Activated CD4-positive, alpha-beta T cell treated with anti-CD3 and anti-CD28 coated beads, Interleukin-2, Interleukin-4, amounts not matched to agents 100 ng/mL and 50 ng/mL, durations not matched to agents 16 hours and 8 hours (primary cell): Measurements from ENCODE around the gene ANKS1A.

Source experiments
- DNase-seq: peaks from one replicate; pipeline ENCODE4 v3.0.0-alpha.2; 2020; ENCODE audit warnings: low spot score

ANKS1A gene

GRCh38 chr6:35025232-35026188 lies 136.5 kb downstream of the ANKS1A start:
- DNase-seq: no peak

DNA sequence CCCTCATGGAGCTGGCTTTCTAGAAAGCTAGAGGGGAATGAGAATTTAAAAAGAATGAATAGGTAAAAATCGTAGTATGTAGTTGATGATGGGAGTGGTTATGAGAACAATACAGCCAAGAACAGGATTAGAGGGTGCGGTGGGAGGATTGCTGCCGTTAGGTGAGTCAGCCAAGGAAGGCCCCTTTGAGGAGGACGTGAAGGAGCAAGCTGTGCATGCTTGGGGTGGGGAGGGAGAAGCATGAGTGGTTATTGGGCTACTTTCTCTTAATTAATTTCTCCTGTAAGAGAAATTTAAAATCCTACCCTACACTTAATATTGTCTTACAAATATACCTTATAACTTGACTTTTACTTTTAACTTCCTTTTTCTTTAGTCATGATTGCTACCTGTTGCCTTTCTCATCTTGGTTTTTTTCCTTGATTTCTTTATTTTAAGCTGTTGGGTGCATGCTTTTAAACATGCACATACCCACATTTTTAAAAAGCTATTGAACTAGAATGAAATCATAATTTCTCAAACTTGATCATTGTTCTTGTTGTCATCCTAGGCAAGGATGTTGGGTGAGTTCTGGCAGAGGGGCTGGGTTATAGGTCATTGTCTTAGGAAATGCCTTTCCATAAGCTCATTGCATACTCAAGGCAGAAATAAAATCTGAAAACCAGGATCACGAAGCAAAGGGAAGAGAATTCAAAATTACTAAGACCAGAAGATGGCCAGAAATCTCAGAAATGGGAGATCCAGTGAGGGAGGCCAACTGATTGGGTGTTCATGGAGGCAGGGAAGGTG lies 137.6 kb downstream of the ANKS1A start:
- no peak for DNase-seq

GRCh38 chr6:35027807-35028206 lies 138.8 kb downstream of the ANKS1A start:
- DNase-seq: no peak

DNA sequence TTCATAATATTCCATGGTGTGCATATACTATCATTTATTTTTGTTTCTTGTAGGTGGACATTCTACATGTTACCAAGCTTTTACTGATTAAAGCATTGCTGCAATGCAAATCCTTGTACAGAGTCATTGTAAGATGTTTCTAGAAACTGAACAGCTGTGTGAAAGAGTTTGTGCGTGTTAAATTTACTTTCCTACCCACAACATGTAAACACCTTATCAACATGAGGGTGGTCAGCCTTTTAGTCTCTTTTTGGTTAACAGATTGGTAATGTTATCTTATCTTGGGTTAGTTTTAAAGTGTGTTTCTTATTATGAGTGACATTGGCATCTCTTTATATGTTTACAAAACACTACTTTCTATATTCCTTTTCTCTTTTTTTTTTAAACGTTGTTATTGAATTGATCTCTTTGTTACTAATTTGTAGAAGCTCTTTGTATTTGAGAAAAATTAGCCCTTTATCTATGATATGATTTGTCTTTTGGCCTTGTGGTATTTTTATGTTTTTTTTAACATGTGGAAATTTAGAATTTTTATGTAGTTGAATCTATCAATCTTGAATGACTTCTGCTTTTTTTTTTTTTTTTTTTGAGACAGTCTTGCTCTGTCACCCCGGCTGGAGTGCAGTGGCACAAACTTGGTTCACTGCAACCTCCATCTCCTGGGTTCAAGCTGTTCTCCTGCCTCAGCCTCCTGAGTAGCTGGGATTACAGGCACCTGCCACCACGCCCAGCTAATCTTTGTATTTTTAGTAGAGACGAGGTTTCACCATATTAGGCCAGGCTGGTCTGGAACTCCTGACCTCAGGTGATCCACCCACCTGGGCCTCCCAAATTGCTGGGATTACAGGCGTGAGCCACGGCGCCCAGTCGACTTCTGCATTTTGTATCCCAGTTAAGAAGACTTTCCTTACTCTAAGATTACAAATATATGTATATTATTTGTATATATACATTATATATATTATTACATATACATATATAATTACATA lies 140.0 kb downstream of the ANKS1A start:
- no peak for DNase-seq

DNA sequence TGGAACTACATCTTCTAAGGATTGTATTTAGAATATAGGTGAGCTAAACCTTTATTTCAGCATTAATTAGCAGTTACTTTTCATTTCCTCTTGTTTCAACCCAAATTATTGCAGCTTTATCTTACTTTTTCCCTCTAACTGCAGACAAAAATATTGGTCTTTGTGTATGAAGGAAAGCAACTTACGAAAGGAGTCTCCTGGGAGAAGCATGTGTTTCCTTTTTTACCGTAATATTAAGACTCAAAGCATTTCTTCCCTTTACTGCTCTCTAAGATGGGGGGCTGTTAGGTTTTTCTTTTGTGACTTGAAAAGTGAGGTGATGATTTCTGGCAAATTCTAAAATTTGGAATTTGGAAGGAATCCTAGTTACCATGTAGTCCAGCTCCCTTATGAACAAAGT lies 141.0 kb downstream of the ANKS1A start:
- DNase-seq: no peak

GRCh38 chr6:35031611-35032529 lies 142.8 kb downstream of the ANKS1A start:
- no peak for DNase-seq

GRCh38 chr6:35033683-35034082 lies 144.6 kb downstream of the ANKS1A start:
- no peak for DNase-seq

GRCh38 chr6:35034411-35035191 lies 145.5 kb downstream of the ANKS1A start:
- no peak for DNase-seq

GRCh38 chr6:35035481-35036030 lies 146.5 kb downstream of the ANKS1A start:
- DNase-seq: no peak

DNA sequence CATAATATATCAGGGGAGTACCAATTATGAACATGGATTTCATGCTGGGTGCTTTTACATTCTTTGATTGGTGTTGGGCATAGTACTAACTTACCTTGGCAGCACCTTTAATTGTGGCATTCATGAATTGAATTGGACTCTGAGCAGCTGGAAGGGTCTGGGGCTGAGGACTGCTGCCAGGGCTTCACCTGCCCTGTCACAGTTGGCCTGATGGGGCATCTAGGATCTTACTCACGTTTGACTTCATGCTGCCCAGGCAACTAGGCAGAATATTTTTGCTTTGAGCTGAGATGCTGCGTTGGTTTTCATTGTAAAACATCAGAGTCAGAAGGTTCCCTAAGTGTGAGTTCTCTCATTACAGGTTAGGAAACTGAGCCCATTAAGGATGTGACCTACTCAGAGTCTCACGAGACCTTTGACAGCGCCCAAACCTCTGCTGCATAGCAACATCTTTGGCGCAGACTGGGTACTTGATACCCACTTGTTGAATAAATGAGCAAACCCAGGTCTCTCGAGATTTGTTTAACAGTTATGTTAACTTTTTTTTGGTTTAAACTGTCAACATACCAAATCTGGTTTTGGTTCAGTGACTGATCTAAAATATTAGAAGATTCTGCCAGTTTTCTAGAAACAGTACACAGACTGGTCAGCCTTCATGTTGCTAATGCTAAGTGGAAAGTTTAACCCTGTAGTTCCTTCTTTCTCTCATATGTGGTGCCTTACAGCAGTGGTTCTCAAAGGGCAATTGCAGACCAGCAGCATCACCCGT lies 147.2 kb downstream of the ANKS1A start:
- DNase-seq: no peak

DNA sequence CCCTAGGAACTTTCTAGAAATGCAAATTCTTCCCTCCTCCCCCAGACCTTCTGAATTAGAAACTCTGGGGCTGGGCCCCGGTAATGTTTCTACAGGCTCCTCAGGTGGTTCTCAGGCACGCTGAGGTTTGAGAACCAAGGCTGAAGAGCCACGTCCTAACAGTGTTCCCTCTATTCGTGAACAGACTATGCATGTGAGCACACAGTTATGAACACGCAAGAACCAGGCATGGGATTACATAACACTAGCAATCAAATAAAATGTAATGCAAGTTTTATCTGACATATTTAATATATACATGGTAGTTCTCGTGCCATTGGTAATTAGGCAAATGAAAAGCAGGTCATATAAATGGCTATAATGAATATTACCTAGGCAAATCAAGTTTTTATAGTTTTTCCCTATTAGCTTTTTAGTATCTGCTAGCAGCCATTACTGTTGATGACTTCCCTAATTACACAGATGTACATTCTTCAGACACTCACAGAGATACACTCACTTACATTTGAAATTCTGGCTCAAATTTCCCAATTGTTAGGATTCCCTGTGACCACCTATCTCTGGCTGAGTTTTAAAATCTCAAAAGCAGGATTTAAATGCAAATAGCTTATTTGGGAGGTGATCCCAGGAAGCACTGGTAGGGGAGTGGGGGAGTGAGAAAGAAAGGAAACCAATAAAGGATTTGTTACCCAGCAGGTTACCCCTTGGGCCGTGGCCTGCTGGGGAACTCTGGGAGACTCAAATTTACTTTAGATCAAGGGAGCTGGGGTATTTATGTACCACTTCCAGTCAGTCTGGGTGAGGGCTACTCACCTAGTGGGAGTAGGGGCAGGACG lies 148.0 kb downstream of the ANKS1A start:
- no peak for DNase-seq

DNA sequence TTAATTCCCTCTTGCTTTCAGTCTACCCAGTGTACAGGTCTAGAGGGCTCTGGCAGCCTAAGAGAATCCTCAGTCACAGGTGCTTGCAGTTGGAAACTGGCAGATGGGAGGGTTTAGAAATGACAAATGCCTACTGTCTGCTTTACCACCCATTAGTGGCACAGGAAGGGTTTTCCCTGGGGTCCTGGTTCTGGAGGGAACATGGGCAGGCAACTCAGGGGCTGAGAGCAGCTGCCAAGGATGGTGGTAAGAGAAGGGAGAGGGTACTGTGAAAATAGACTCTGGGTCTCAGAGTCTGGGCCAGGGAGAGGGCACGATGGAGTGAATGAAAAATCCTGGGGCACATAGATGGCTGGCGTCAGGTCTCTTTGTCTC lies 148.6 kb downstream of the ANKS1A start:
- no peak for DNase-seq

- DNase-seq: no peak
Observed at GRCh38 chr6:35038076-35038475, 149.0 kb downstream of the ANKS1A start.

- DNase-seq: no peak
Observed at GRCh38 chr6:35040398-35040797, 151.3 kb downstream of the ANKS1A start.

DNA sequence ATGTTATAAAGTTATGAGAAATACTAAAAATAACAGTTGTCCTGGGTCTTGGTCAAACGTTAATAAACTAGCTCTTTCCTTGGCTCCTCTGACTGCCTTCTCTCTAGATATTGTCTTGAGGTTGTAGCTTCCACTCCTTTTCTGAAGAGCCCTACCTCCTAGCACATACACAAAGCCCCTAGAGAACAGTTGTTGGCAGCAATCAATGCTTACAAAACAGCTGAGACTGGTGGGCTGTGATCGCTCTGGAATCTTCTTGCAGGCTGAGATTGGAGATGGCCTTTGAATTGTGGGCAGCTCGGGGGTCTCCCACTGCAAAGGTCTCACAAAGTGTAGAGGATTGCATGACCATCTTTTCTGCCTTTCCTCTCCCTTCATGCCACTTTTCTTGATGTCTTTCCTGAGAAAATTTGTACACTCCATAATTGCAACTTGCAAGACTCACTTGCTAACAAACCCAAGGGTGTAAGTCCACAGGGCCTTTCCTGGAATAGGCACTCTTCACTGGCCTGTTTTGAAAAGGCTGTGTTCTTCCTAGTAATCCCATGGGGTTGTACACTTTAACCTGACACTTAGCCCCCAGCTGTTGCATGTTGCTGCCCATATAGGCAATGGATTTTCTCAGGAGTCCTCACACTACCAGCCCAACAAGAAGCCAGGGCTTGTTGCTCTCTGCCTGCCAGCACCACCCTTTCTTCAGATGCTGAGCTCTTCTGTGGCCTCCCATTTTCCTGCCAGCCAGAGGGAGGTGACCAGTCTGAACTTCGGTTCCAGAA lies 152.2 kb downstream of the ANKS1A start:
- no peak for DNase-seq

DNA sequence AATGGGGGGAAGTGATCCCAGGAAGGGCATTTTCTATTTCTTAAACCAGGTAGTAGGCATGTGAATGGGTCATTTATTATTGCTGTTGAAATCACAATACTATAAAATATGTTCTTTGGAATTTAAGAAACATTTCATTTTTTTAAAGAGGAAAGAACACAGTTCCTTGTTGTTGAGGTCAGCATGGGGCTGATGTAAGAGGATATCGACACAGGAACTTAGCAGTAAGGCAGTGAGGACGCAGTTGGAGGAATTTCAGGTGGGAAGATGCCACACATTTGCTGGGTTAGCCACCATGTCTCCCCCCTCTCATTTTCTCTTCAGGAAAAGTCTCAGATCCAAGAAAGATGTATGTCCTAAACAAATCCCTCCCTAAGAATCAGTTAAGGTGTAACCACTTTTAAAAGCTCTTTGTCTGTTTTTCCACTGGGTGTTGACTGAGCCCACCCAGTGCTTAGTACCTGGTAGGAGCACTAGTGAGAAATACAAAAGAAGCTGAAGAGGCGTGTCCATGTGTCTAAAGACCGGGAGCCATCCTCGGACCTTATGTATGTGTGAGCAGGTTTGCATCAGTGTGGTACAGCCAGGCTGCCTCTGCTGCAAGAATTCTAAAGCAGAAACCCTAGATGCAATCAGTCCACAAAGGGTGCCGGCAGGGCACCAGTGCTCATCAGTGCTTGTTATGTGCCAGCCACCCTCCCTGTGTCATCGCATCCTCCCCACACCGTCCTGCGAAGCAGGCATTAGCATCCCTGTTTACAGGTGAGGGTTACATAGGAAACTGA lies 153.2 kb downstream of the ANKS1A start:
- no peak for DNase-seq
